ENCODE measurements around the gene DHX16. TPM values are rescaled to one million over a fixed set of nuclear protein-coding genes. Genes with fewer than 3 reads are reported as not detected.
A peak's percentile ranks its signal among the peaks of the same experiment; 100 is the strongest.

Gene DHX16
- total and polyA plus RNA-seq, 2 of the 8 experiments (the other 6 are each of a cell fraction or from before 2014, with no cell fraction given): 27.4 to 44.4 TPM

DNA sequence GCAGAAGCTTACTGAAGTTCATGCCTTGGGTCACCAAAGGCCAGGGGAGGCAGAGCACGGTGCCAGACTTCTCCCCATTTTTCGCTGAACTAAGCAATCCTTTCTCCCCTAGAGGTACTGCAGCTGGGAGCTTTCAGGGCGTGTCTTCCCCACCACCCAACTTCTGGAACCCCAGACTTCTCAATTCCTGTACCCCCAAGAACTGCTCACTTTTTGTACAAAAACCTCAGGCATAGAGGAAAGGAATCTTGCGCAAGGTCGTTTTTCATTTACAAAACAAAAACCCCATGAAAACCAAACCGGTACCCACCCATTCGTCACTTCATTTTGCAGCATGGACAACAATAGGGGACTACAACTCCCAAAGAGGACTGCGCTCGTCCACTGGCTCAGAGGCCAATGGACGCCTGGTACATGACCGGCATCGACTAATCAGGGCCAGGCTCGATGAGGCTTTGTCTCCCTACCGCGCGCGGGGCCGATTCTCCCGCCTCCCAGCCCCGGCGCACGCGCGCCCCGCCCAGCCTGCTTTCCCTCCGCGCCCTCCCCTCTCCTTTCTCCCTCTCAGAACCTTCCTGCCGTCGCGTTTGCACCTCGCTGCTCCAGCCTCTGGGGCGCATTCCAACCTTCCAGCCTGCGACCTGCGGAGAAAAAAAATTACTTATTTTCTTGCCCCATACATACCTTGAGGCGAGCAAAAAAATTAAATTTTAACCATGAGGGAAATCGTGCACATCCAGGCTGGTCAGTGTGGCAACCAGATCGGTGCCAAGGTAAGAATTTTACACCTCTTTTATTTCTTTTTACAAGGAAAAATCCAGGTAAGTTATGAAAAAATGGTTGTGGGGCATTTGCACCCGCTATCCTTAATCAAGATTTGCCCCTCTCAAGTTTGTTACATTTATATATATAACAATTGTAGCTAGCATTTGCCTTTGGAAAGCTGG lies 47.3 kb upstream of the DHX16 start, which contains the start of gene TUBB:
Gene TUBB (plus strand): TSS at position 562 of the 947 bp plus-strand sequence. CDS start 155 bp downstream, at position 717.
- Histone ChIP-seq H3K27me3 (replicated peaks in 1 of 4; ENCODE audit: control insufficient read depth in 3 of 4, extremely low read depth in 1 of 4, insufficient read depth in 3 of 4, low read length in 3 of 4) (no peaks in the 10 kb centered on the region), H3K27ac (ENCODE audit: low read depth, low read length) (peak within 1 kb of the TSS; percentile 97), H3K23ac (ENCODE audit: insufficient read length) (no peak within 1 kb of the TSS), H2BK15ac (ENCODE audit: low read length) (no peak within 1 kb of the TSS), H3K9ac (replicated peaks in 1 of 4; ENCODE audit: extremely low read depth in 1 of 4, low read depth in 3 of 4, low read length in 3 of 4) (peak within 1 kb of the TSS; percentile 92 to 98 (median 96)), H2BK120ac (replicated peaks; ENCODE audit: low read depth, low read length) (peak within 1 kb of the TSS; percentile 68), H3K4me3 (ENCODE audit: extremely low read depth in 1 of 4, insufficient read depth in 2 of 4, low read depth in 3 of 4, low read length in 4 of 4) (peak within 1 kb of the TSS; percentile 96 to 100 (median 96)), H2BK5ac (ENCODE audit: low read depth, low read length) (peak within 1 kb of the TSS; percentile 91), H3K9me3 (ENCODE audit: insufficient read depth in 2 of 2, low read depth in 1 of 2, low read length in 1 of 2) (no peaks in the 10 kb centered on the region), H3K56ac (replicated peaks; ENCODE audit: insufficient read length, low read depth, low read length) (peak within 1 kb of the TSS; percentile 91), H2BK12ac (ENCODE audit: low read depth, low read length) (no peak within 1 kb of the TSS), H3K4me2 (ENCODE audit: insufficient read depth in 1 of 2, low read depth in 2 of 2, low read length in 2 of 2) (peak within 1 kb of the TSS; percentile 81 to 84), H3K79me2 (ENCODE audit: control insufficient read depth in 1 of 2, insufficient read depth in 2 of 2, low read length in 2 of 2) (peaks cover 6 to 51% of the 10 kb centered on the region in 2 experiments), H4K20me1 (replicated peaks in 1 of 2; ENCODE audit: control insufficient read depth in 1 of 2, insufficient read depth in 2 of 2, low read length in 2 of 2) (peaks cover 8 to 18% of the 10 kb centered on the region in 2 experiments), H3K23me2 (ENCODE audit: low read depth, low read length) (peaks cover 13% of the 10 kb centered on the region), H3K4me1 (replicated peaks in 1 of 4; ENCODE audit: control insufficient read depth in 3 of 4, insufficient read depth in 4 of 4, low read length in 3 of 4) (peaks cover 0 to 4% (median 1%) of the 10 kb centered on the region in 4 experiments; a peak in 6 of 7 replicates), H4K5ac (ENCODE audit: insufficient read length, low read depth, low read length) (peak within 1 kb of the TSS; percentile 78), H3K79me1 (ENCODE audit: low read depth, low read length) (peaks cover under 1% of the 10 kb centered on the region; the same call in 1 of the 2 replicates), H2AK5ac (ENCODE audit: low read depth, low read length) (peak within 1 kb of the TSS; percentile 66; the same call in 1 of the 2 replicates), H3K4ac (replicated peaks; ENCODE audit: insufficient read length, low read depth, low read length) (peak within 1 kb of the TSS; percentile 44), H3K36me3 (ENCODE audit: control insufficient read depth in 2 of 4, insufficient read depth in 4 of 4, low read length in 3 of 4) (peaks cover 22 to 37% (median 29%) of the 10 kb centered on the region in 4 experiments), H3K14ac (ENCODE audit: insufficient read length) (peak within 1 kb of the TSS; percentile 6), H2AFZ (ENCODE audit: low read length) (no peak within 1 kb of the TSS), H2BK20ac (ENCODE audit: low read length) (no peak within 1 kb of the TSS), H4K91ac (replicated peaks; ENCODE audit: insufficient read length, low read length) (peak within 1 kb of the TSS; percentile 97), H3K18ac (ENCODE audit: extremely low read depth, low read length) (peak within 1 kb of the TSS; percentile 68), H4K8ac (ENCODE audit: extremely low read depth, insufficient read depth, low read length) (peak within 1 kb of the TSS; percentile 91)
- DNase-seq (ENCODE audit: low read depth in 1 of 2, low spot score in 2 of 2) (peak; percentile 95), FAIRE-seq (peak; percentile 68)
- ChIA-PET POLR2A (ENCODE audit: partially characterized antibody) (interaction anchor here (0.8 to 35.9 kb wide), 18 partner anchors 16 to 367 kb away, joined by 3 to 732 read pairs (median 6); partner anchors contain the start of genes DDR1, DHX16, FLOT1 and IER3), CTCF (ENCODE audit: partially characterized antibody) (interaction anchor here (1.1 to 8.2 kb wide), 7 partner anchors 12 to 123 kb away, joined by 3 to 61 read pairs (median 11); no protein-coding TSS in a partner anchor)
- 1% methylated on average over 20 of the region's 38 CpGs; no CpG with 5 or more reads in 1 of the 2 experiments for WGBS, 2 experiments (ENCODE audit: extremely low coverage in 1 of 2, insufficient coverage in 1 of 2, insufficient read length in 1 of 2, insufficient replicate concordance in 2 of 2, low coverage in 1 of 2, low lambda C conversion rate in 2 of 2, missing lambda C conversion rate in 1 of 2)
- TF ChIP-seq PHF8 (conservative IDR thresholded peaks at IDR 0.05; ENCODE audit: low read depth, low read length) (peak; percentile 65), GTF2F1 (IDR thresholded peaks at IDR 0.05; ENCODE audit: borderline replicate concordance, low read depth, low read length) (peak; percentile 90; the same call in 1 of the 2 replicates), SIX5 (IDR thresholded peaks at IDR 0.05; ENCODE audit: low read depth, low read length) (peak; percentile 57), CHD2 (IDR thresholded peaks at IDR 0.05; ENCODE audit: low read length) (peak; percentile 28; the same call in 1 of the 2 replicates), EP300 (IDR thresholded peaks at IDR 0.05; ENCODE audit: borderline replicate concordance in 1 of 2, low read depth in 2 of 2, low read length in 2 of 2) (no peak), TAF7 (optimal IDR thresholded peaks at IDR 0.05; ENCODE audit: borderline replicate concordance, low read depth, low read length) (peak; percentile 99), POLR2A (IDR thresholded peaks at IDR 0.05; ENCODE audit: control extremely low read depth in 1 of 2, low read depth in 2 of 2, low read length in 2 of 2) (peak; percentile 88 to 91), ASH2L (IDR thresholded peaks at IDR 0.05; ENCODE audit: low read length) (no peak), CHD1 (IDR thresholded peaks at IDR 0.05; ENCODE audit: low read depth, low read length) (peak; percentile 86), TAF1 (IDR thresholded peaks at IDR 0.05; ENCODE audit: low read depth, low read length) (peak; percentile 98)

All from H1 (cell line).